Measurements from ENCODE around the gene CPSF4L.
"Not testable (repeated sequence)": the region's sequence is repeated elsewhere in the genome, so short reads cannot be mapped to it uniquely, and the experiment has no call there.

CPSF4L gene

GRCh38 chr17:73267648-73268537 lies 6.2 kb upstream of the CPSF4L start:
- DNase-seq, result no peak

GRCh38 chr17:73266796-73267195 lies 5.1 kb upstream of the CPSF4L start:
- DNase-seq, result no peak

GRCh38 chr17:73265646-73266640 lies 4.3 kb upstream of the CPSF4L start:
- no peak for DNase-seq

DNA sequence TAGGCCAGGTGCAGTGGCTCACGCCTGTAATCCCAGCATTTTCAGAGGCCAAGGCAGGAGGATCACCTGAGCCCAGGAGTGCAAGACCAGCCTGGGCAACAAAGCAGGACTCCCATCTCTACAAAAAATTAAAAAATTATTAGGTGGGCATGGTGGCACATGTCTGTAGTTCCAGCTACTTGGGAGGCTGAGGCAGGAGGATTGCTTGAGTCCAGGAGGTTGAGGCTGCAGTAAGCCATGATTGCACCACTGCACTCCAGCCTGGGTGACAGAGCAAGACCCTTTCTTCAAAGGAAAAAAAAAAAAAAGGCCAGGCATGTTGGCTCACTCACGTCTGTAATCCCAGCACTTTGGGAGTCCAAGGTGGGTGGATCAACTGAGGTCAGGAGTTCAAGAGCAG lies 2.8 kb upstream of the CPSF4L start:
- not testable (repeated sequence) for DNase-seq

GRCh38 chr17:73262676-73263642 lies 1.3 kb upstream of the CPSF4L start:
- no peak for DNase-seq

DNA sequence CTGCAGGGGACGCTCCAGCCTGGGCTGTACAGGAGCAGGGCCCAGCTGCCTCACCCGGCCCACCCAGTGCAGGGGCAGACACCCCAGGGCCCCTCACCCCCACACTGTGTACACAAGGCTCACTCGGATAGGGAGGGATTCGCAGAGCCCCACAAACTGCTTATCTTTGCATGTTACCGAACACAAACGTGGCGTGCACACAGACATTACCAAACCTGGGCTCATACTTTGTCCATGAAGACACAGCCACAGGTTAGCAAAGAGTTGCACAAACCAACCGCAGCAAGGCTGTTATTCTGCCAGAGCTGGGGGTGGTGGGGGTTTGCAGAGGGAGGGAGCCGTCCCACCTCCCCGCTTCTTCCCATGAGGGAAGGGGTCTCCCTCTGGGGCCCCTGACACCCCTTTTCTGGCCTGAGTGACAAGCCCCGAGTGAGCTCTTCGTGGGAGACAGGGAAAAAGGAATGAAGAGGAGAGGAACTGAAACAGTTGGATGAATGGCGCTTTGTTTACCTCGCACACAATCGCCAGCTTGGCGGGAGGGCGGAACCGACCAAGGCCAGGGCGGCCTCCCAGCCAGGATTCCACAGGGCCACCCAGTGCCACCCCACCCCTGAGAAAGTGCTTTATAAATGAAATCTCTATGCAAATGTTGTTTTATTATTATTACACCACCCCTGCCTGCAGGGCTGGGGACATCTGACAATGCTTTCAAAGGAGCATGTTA lies 434 bp upstream of the CPSF4L start:
- no peak for DNase-seq

GRCh38 chr17:73257516-73257915 lies 4.2 kb downstream of the CPSF4L start:
- DNase-seq, result no peak

- DNase-seq, result no peak
These were observed 5.5 kb downstream of the CPSF4L start for GRCh38 chr17:73256220-73256619.

DNA sequence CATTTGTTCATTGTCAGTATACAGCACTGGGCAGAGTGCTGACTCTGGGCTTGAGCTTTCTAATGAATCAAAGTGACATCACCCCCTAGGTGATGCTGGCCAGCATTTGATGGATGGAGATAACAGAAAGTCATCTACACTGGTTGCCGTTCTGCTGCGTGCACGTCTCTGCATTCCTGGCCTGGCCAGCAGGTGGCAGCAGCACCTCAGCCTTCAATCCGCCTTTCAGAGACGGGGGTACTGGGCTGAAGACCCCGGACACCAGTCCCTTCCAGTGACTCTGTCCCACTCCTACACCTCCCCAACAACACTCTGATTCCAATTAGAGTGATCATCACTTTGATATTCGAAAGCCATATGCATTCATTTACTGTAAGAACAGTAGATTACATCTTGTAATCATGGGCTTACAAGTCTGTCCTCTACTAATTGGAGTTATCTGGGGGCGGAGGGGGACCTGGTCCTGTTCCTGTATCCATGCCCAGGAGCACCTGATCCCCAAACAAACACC lies 6.0 kb downstream of the CPSF4L start:
- DNase-seq, result peak; percentile 53

GRCh38 chr17:73251871-73252270 lies 9.8 kb downstream of the CPSF4L start:
- DNase-seq, result no peak

GRCh38 chr17:73250851-73251640 lies 10.6 kb downstream of the CPSF4L start:
- no peak for DNase-seq

GRCh38 chr17:73249700-73250099 lies 12.0 kb downstream of the CPSF4L start:
- no peak for DNase-seq

DNA sequence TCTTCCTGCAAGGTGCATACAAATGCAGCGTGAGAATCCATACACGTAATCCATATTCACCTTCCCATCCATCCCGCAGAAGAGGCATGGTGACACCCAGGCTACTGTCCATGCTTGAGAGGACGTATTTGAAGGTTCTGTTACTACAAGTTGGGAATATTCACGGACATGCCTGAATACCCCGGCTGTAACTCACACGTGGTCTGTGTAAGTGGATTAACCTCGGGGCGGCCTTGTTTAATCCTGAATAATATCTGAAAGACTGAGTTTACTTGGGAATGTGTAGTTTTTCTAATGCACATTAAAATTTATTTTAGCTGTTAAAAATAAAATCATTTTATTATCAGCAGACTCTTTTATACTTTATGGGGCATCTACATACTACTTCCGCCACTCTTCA lies 13.1 kb downstream of the CPSF4L start:
- no peak for DNase-seq

DNA sequence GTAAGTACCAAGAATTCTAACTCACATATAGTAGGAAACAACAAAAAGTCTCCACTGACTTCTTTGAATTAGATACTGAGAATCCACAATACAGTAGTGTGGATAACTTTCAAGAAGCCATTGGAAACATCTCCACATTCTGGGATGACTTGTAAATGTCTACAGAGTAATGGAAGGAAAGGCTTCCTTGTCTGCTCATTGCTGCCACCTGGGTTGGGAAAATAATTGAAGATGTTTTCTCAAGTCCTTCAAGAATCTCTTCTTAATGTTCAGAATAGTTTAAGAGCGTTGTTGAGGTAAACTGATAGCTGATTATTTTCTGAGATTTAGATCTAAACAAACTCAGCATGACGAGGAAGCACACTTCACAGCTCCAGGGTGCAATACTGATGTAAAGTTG lies 14.0 kb downstream of the CPSF4L start:
- DNase-seq, result no peak

DNA sequence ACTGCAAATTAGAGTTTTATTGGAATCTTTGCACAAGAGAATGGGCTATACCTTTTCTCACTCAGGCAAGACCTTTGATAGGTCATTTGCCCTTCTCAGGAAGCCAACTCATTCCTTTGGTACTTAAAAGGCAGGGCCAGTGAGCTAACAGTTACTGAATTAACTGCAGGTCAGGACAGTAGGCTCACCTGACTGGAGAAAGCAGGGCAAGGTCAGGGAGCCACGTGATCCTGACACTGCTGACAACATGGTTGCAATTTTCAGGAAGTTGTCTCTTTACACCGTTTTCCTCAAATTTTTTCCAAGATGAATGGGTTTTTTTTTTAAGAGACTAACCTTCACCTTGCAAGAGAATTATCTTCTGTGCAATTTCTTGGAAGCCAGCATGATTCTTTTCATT lies 21.1 kb downstream of the CPSF4L start:
- no peak for DNase-seq

DNA sequence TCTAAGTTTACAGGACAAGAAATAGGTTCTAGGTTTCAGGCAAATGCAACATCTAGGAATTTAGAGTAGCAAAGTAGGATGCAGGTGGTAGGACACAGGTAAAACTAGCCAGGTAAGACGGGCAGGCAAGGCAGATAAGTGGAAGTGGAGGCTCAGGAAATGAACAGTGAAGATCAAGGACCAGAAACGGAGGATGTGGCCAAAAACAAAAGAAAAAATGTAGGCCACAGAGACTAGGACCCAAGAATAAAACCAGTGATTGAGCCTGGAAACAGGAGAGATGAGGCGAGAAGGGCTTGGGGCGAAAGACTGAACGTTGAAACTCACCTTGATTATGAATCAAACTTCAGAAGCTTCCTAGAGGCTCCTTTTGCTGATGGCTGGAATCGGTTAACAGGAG lies 24.0 kb downstream of the CPSF4L start:
- DNase-seq, result no peak

- DNase-seq, result no peak
These were observed 26.9 kb downstream of the CPSF4L start for GRCh38 chr17:73234736-73235135.

GRCh38 chr17:73232587-73233373 lies 28.9 kb downstream of the CPSF4L start:
- DNase-seq, result peak; percentile 35

GRCh38 chr17:73231841-73232586 lies 29.7 kb downstream of the CPSF4L start:
- DNase-seq, result peak; percentile 99

Data from activated naive CD4-positive, alpha-beta T cell treated with anti-CD3 and anti-CD28 coated beads, Interleukin-2, amount 50 U/mL, for 16 hours (primary cell).